GDM1 (cell line): ENCODE data around the gene KIFAP3.
"Not testable (repeated sequence)": the region's sequence is repeated elsewhere in the genome, so short reads cannot be mapped to it uniquely, and the experiment has no call there.

Source experiments
- DNase-seq: peaks from one replicate; lab custom pipeline; 2025; lab: John Stamatoyannopoulos, UW

The KIFAP3 gene

GRCh38 chr1:170074250-170075157, at the start of gene KIFAP3:
KIFAP3 (minus strand) TSS chr1:170074695; CDS start chr1:170074467, 228 bp downstream.
- peak; percentile 98 for DNase-seq

DNA sequence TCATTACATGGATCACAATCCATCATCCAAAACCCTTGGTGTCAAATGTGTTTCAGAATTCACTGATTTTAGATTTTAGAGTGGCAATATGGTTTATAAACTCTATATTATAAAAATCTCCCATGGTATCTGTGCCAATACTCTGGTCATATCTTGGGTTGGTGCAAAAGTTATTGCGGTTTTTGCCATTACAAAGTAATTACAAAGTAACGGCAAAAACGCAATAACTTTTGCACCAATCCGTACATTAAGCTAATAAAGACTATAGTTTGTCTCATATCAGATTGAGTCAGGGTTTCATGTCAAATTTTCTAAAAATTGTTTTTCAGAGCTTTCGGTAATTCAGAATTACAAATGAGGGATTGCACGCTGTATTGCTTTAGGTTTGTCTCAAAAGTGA, 47.9 kb upstream of the KIFAP3 start:
- no peak for DNase-seq

DNA sequence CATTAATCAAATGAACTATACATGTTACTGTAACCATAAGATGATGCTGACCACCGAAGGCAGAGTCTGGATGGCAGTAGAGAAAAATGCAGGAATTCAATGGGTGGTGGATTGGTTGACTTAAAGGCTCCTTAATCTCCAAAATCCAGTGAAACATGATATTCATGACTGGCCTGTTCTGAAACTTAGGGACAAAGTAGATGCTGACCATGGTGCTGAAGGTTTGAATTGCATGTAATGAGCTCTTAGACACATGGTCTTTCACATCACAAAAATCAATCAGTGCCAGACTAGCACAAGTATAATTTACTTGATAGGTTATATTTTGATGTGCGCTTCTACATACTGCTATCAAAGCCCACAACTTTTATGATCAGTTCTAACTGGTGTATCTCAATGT, 40.4 kb upstream of the KIFAP3 start:
- DNase-seq: no peak

- DNase-seq: not testable (repeated sequence)
These were observed 38.6 kb upstream of the KIFAP3 start for GRCh38 chr1:170113140-170113539.

DNA sequence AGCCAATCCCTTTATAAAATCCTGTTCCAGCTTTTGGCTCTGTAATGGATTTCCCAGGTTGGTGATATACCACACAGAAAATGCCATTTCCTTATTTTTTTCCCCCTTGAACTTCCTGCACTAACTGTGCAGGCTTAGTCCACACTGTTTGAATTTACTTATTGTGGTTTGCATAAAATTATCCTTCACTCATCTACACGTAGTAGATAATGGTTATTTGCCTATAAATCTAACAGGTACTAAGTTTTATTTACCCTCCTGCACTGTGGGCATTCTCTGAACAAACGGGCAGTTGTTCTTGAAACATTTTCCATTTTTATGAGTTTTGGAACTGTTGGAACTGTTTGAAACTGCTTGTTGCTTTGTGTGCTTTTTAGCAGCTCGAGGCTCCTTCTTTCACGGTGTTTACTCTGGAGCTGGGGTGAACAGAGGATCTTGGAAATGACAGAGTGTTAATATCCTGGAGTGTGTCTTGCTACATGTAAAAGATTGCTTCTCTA, 23.0 kb upstream of the KIFAP3 start:
- DNase-seq: no peak

DNA sequence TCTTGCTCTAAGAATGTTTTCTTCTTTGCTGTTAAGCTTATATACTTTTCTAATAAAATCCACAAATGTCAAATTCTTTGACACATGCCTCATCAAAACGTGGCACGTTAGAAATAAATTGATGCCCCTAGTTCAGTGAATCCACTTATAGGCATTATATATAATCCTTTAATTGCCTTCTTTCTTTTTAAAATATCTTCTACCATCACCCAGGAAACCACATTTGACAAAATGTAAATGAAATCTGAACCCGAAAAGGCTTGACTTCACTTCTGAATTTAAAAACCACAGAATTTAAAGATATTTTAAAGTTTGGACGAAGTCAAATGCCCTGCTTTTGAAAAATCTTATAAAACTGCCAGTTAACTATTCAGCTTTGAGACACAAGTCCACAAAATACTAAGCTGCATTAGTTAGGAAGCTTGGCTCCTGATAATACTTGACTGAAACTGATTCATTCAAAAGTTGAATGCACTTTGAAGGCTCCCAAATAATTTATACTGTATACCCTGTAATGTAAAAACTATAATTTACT, 22.4 kb upstream of the KIFAP3 start:
- DNase-seq: no peak

- DNase-seq: no peak
These were observed 21.7 kb upstream of the KIFAP3 start for GRCh38 chr1:170095976-170096748.

- not testable (repeated sequence) for DNase-seq
These were observed 20.5 kb upstream of the KIFAP3 start for GRCh38 chr1:170094697-170095616.

- DNase-seq: no peak
These were observed 12.0 kb upstream of the KIFAP3 start for GRCh38 chr1:170086399-170087032.

GRCh38 chr1:170085091-170085490, 10.6 kb upstream of the KIFAP3 start:
- no peak for DNase-seq

- DNase-seq: no peak
These were observed 4.2 kb upstream of the KIFAP3 start for GRCh38 chr1:170078610-170079189.

- DNase-seq: no peak
These were observed 3.4 kb upstream of the KIFAP3 start for GRCh38 chr1:170077926-170078325.

DNA sequence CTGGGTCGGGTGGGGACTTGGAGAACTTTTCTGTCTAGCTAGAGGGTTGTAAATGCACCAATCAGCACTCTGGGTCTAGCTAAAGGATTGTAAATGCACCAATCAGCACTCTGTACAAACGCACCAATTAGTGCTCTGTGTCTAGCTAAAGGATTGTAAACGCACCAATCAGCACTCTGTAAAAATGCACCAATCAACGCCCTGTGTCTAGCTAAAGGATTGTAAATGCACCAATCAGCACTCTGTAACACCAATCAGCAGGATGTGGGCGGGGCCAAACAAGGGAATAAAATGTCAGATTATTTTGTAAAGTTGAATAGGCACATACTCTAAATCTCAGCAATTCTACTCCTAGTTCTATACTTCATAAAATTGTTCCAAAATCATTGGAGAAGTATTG, 2.5 kb upstream of the KIFAP3 start:
- not testable (repeated sequence) for DNase-seq

- DNase-seq: no peak
These were observed 1.7 kb upstream of the KIFAP3 start for GRCh38 chr1:170076199-170076598.

DNA sequence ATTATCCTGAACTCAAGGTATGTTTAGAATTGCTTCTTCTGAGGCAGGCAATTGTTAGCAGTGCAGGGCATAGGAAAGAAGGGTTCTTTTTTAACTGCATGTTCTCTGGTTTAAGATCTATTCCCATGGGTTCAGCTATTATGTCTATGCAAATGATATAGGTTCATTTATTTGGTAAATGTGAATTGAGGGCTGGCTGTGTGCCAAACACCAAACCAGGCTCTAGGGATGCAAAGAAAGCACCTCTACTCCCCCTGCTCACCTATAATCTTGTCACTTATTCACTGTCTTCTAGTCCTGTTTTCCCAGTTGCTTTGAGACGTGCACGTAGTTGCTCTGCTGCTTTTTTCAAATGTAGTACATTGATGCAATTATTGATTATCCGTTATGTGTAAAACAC, 691 bp upstream of the KIFAP3 start:
- DNase-seq: no peak

- DNase-seq: no peak
These were observed 624 bp downstream of the KIFAP3 start for GRCh38 chr1:170073893-170074249.

- DNase-seq: no peak
These were observed 3.1 kb downstream of the KIFAP3 start for GRCh38 chr1:170071378-170071777.

GRCh38 chr1:170068923-170069322, 5.6 kb downstream of the KIFAP3 start:
- DNase-seq: no peak

DNA sequence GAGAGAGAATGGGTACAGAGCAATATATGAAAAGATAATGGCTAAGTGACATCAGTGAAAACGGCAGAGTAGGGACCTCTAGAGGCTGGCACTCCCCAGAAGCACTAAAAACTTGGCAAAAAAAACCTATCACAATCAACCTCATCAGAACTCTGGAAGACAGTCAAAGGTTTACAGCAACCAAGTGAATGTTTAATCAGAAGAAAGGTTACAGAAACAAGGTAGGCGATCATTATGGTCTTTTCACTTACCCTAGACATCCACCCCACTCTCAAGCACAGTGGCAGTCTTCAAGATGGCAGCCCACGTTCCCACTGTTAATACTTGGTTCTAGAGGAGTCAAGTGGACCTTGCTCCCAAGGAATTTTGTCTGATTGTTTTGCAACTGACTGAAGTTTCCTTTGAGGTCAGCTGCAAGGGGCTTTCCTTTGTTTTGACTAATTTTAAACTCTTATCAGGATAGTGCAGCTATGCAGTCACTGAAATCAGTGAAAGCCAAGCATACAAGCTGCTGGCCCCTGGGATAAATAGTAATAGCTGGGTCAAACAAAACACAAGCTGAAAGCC, 7.2 kb downstream of the KIFAP3 start:
- DNase-seq: no peak

- DNase-seq: no peak
These were observed 9.7 kb downstream of the KIFAP3 start for GRCh38 chr1:170064821-170065220.
